GM19397 (cell line): Measurements from ENCODE around the gene GRIA4.
"Not testable (repeated sequence)": the region's sequence is repeated elsewhere in the genome, so short reads cannot be mapped to it uniquely, and the experiment has no call there.

Experiments used
- ATAC-seq: cut with Tn5 transposase; IDR thresholded peaks from one replicate; pipeline ENCODE4 v1.9.1; 2021; ENCODE audit warnings: mild to moderate bottlenecking, moderate library complexity; ENCODE audit not compliant: unreplicated experiment

The GRIA4 gene

DNA sequence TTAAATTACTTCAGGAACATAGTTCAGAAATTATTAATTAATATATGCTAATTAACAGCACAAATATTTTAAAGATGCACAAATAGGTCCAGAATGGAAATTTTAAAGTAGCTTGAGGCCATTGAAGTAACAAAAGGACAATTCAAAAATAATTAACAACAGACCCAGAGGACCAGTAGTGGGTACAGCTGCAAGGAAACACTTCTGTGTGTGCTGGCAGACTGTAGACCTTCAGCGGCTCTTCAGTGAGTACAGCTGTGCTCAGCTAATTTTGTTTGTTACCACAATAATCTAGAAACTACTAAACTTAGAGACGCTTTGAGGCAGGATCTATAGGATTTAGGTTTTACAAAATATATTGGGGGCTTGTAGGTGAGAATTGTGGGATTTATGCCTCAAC is 103.8 kb downstream of the GRIA4 start:
- ATAC-seq: no peak

- no peak for ATAC-seq
These were observed 108.8 kb downstream of the GRIA4 start for GRCh38 chr11:105718641-105719040.

DNA sequence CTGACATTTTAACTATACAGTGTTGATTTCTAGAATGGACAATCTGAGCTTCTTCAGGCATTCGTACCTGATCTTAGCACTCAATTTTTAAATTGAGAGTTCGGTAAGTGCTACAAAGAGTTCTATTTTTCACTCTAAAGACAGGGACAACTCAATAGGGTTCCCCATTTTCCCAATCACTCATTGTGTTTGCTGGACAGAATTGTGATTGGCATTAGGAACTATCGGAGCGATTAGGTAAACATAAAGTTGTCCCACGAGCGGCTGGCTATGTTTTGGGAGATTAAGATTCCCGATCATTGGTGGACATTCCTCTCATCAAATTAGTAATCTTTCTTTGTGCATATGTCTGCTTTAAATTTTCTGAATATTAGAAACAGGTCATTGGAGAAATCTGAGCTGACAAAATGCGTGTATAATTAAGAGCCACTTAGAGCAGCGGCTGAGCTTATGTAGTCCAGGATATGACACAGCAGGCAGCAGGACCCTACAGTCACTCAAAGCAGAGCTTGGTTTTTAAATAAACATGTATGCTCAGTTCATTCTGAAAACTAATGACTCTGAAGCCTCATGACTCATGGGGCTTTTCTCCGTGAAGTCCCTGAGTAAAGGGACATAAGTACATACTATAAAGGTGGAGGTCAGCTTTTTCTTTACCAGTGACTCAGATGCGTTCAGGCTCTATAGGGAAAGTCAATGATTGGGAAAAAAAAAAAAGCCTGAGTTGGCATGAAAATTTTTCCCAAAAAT is 109.4 kb downstream of the GRIA4 start:
- peak; percentile 86 for ATAC-seq

GRCh38 chr11:105720096-105720495 is 110.2 kb downstream of the GRIA4 start:
- no peak for ATAC-seq

GRCh38 chr11:105723269-105723668 is 113.4 kb downstream of the GRIA4 start:
- ATAC-seq: no peak

DNA sequence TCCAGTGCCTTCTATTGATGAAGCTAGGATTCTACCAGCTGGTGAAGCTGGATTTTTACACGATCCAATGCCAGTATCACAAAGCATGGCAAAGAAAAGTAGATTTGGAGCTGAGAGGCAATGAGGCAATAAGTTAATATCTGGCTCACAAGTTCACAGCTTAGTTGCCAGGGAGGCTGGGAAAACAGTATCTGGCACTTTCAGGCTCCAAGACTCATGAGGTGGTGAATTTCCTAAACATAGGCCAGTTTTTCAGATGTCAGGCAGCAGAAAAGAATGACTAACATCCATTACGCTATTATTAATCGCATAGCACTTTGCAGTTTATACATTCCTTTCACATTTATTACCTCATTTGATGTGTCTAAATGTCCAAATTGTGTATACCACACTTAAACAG is 122.7 kb downstream of the GRIA4 start:
- no peak for ATAC-seq

GRCh38 chr11:105734426-105734825 is 124.6 kb downstream of the GRIA4 start:
- no peak for ATAC-seq

DNA sequence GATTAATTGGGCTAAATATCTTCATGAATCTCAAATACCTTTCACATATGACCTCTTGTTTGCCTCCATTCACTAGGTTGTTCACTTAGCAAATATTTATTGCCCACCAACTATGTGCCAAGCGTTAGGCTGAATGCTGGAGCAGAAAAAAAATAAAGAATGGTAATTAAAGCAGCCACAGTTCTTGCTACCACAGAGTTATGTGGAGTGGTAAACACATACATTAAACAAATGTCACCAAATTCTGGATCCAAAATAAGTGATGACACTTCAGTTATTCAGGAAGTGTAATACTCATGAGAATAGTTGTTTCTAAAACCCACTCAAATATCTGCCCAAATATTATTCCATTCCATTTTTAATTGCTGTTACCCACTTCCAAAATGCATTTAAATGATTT is 128.4 kb downstream of the GRIA4 start:
- ATAC-seq: no peak

- no peak for ATAC-seq
These were observed 129.3 kb downstream of the GRIA4 start for GRCh38 chr11:105738986-105739795.

DNA sequence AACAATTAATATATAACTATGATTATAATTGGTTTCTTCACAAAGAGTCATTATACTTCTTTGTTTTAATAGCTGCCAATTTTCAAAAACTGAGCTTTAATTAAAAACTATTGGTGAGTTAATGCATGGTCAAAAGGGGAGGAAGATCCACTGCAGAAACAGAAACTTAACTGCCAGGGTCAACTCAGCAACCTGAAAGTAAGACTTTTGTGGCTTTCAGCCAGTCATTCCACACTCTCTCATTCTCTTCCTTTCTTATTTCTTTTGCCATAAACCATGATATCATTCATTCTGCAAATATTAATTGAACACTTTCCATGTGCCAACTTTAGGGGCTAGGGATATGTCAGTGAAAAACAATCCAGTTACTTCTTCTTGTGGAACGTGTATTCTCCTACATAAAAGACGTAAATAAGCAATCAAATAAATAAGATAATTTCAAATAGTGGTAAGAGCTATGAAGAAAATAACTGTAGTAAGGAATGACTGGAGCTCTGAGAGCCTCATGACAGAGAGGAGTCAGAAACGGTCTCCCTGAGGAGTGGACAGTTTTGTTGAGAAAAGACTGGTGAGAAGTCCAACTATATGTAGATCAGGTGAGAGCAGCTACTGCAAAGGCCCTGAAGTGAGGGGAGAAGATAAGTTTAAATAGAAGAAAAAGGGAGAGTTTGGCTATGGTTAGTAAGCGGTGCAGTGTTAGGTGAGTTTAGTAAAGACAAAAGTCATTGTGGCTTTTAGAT is 130.5 kb downstream of the GRIA4 start:
- ATAC-seq: peak; percentile 86

GRCh38 chr11:105741488-105742020 is 131.7 kb downstream of the GRIA4 start:
- no peak for ATAC-seq

DNA sequence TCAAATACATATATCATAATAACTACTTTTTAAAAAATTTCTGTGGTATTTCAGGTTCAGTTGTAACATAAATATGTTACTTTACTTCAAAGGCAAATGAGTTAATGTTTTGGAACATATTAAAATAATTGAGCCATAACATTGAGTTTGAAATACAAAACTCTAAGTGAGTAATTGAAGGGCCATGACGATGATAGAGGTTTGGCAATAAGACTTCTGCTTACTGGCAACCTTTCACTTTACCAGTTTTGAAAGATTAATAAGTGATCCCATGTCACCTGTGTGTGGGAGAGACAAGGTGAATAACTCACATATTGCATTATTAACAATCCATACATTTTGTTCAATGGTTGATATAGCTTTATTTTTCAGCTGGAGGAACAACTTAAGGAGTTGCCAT is 144.4 kb downstream of the GRIA4 start:
- ATAC-seq: no peak

GRCh38 chr11:105754716-105755115 is 144.8 kb downstream of the GRIA4 start:
- ATAC-seq: no peak

DNA sequence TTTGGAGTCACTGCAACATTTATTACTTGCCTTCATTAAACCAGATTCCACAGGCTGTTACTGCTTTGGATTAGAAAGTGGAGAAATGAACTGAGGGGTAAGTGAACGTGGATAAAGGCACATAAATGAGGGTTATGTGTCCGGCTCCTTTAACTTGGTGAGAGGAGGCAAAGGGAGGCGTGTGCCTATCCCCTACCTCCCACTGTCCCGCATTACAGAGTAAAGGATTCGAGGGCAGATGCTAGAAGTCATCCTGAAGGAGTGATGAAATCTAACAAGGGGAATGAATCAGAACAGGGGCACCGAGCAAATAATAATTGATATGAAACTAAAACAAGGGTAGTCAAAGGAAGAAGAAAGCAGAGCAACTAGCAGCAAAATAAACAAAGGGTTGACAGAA is 147.2 kb downstream of the GRIA4 start:
- no peak for ATAC-seq

- ATAC-seq: no peak
These were observed 153.7 kb downstream of the GRIA4 start for GRCh38 chr11:105763594-105763993.

DNA sequence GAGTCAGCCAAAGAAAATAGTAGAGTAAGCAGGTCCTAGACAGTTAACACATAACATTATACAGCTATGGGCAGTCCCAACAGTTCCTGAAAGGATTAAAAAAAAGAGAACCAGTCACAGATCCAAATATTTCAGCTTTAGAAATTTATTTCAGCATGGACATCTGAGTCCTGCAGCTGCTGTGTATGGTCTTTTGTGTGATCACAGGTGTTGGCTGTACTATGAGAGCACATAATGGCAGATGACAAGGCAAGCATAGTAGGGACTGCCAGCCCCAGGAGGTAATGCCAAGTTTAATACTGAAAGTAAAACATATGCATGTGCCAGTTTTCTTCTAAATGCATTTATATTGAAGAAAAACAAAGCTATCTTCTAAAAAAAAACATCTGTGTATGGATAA is 158.1 kb downstream of the GRIA4 start:
- ATAC-seq: no peak

DNA sequence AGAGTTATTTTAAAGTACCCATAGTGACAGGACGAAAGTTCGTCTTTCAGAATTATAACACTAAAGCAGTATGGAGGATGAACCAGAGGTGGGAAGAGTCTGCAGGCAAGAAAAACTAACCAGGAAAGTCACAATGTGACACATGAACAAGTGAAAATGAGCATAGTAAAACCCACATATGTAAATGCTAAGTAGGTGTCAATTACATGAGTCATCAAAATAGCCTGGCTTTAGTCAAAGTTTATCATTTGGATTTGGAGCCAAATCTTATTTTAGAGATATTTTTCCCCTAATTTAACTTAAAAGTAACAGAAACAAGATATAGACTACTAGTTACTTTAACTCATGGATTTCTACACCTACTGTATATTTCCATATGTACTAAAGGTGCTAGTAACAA is 159.8 kb downstream of the GRIA4 start:
- ATAC-seq: no peak

DNA sequence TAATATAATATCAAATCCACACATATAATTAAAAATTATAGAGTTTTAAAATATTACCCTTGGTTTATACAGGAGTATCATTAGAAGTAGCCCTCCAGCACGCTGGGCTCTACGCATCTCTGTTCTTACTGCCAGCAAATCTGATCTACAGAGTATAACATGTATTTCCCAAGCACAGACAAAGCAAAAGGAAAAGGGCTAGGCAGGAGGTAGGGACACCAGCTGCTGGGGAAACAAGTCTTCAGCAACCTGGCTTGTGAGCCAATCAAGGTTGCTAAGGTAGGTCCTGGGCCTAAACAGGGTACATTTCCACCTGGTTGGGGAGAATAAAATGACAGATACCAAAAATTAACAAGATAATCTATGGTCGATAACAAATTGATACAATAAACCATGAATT is 163.6 kb downstream of the GRIA4 start:
- ATAC-seq: not testable (repeated sequence)

DNA sequence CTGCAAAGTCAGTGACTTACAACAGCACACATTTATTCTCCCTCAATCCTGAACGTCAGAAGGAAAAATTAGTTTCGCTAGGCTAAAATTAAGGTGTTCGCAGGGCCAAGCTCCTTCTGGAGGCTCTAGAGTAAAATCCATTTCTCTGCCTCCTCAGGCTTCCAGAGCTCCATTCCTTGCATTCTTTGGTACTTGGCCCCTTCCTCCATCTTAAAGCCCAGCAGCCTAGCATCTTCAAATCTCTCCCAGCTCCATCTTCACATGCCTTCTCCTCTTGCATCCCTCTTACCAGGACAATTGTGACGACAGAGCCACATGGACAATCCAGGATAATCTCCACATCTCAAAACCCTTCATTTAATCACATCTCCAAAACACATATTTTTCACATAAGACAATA is 165.0 kb downstream of the GRIA4 start:
- no peak for ATAC-seq

- no peak for ATAC-seq
These were observed 171.1 kb downstream of the GRIA4 start for GRCh38 chr11:105780781-105781525.

GRCh38 chr11:105781807-105782206 is 171.9 kb downstream of the GRIA4 start:
- no peak for ATAC-seq
